Epidermal melanocyte (primary cell): ENCODE data around the gene KLRC3.
"Not testable (repeated sequence)": the region's sequence is repeated elsewhere in the genome, so short reads cannot be mapped to it uniquely, and the experiment has no call there.

ENCODE experiments used
- DNase-seq: peaks from one replicate; pipeline ENCODE4 v3.0.0; 2011; ENCODE audit warnings: low spot score; ENCODE audit not compliant: insufficient read length

The KLRC3 gene

GRCh38 chr12:10400829-10401228 lies 19.6 kb downstream of the KLRC3 start:
- DNase-seq, result no peak

GRCh38 chr12:10398168-10398567 lies 22.2 kb downstream of the KLRC3 start:
- no peak for DNase-seq

- DNase-seq, result no peak
Measured at GRCh38 chr12:10397296-10397695, 23.1 kb downstream of the KLRC3 start.

GRCh38 chr12:10396176-10396575 lies 24.2 kb downstream of the KLRC3 start:
- DNase-seq, result not testable (repeated sequence)

GRCh38 chr12:10395390-10395998 lies 24.9 kb downstream of the KLRC3 start:
- DNase-seq, result peak; percentile 23

- DNase-seq, result not testable (repeated sequence)
Measured at GRCh38 chr12:10394531-10395152, 25.8 kb downstream of the KLRC3 start.

GRCh38 chr12:10393291-10393690 lies 27.1 kb downstream of the KLRC3 start:
- no peak for DNase-seq

- DNase-seq, result no peak
Measured at GRCh38 chr12:10392394-10392930, 27.9 kb downstream of the KLRC3 start.

- DNase-seq, result not testable (repeated sequence)
Measured at GRCh38 chr12:10390991-10391390, 29.4 kb downstream of the KLRC3 start.

GRCh38 chr12:10389904-10390303 lies 30.5 kb downstream of the KLRC3 start, which contains the start of gene KLRK1:
Gene KLRK1 (minus strand): TSS chr12:10390041. CDS start chr12:10388810, 1,231 bp downstream.
- DNase-seq, result no peak

GRCh38 chr12:10388624-10389413 lies 31.6 kb downstream of the KLRC3 start:
- DNase-seq, result no peak

- not testable (repeated sequence) for DNase-seq
Measured at GRCh38 chr12:10387498-10387897, 32.9 kb downstream of the KLRC3 start.

- DNase-seq, result no peak
Measured at GRCh38 chr12:10386857-10387256, 33.5 kb downstream of the KLRC3 start.

GRCh38 chr12:10385166-10385613 lies 35.2 kb downstream of the KLRC3 start:
- DNase-seq, result no peak

GRCh38 chr12:10384191-10384590 lies 36.2 kb downstream of the KLRC3 start:
- DNase-seq, result no peak

GRCh38 chr12:10381928-10382628 lies 38.3 kb downstream of the KLRC3 start:
- DNase-seq, result no peak

GRCh38 chr12:10378737-10379136 lies 41.7 kb downstream of the KLRC3 start:
- not testable (repeated sequence) for DNase-seq

GRCh38 chr12:10374624-10375018 lies 45.8 kb downstream of the KLRC3 start:
- DNase-seq, result no peak

- DNase-seq, result no peak
Measured at GRCh38 chr12:10372559-10372958, 47.8 kb downstream of the KLRC3 start.

- DNase-seq, result not testable (repeated sequence)
Measured at GRCh38 chr12:10371893-10372535, 48.4 kb downstream of the KLRC3 start.
